Fibroblast of the aortic adventitia (primary cell): ENCODE data around the gene IGFBPL1. TPM values are rescaled to one million over a fixed set of nuclear protein-coding genes. Genes with fewer than 3 reads are reported as not detected.

Experiments
- DNase-seq: peaks from one replicate; pipeline ENCODE4 v3.0.0-alpha.2; 2010; ENCODE audit warnings: low read depth
- H3K4me3 ChIP-seq: 2 replicates; pipeline ENCODE4 v1.5.1; 2011; ENCODE audit warnings: low read depth, mild to moderate bottlenecking, control low read depth, low read length, moderate library complexity
- CTCF ChIP-seq: IDR thresholded peaks from 2 replicates; pipeline ENCODE4 v1.5.1; 2011; ENCODE audit warnings: mild to moderate bottlenecking, low read length, control low read depth, inconsistent platforms; ENCODE audit not compliant: insufficient read depth
- total RNA-seq: library from RNA; depleted of rRNA; stranded (reverse); fragments of >200 nt; gene quantifications from 2 replicates; pipeline ENCODE4 v1.2.3, GENCODE V29; 2012; ENCODE audit warnings: low replicate concordance

Gene IGFBPL1
- total RNA-seq, 1 donor: not detected

- no peak for TF ChIP-seq CTCF
- H3K4me3 ChIP-seq: no peak overlapping the region
- DNase-seq: no peak
Observed at GRCh38 chr9:38443597-38443996, 19.3 kb upstream of the IGFBPL1 start.

GRCh38 chr9:38443181-38443580 is 18.9 kb upstream of the IGFBPL1 start:
- TF ChIP-seq CTCF: no peak
- H3K4me3 ChIP-seq: no peak overlapping the region
- no peak for DNase-seq

DNA sequence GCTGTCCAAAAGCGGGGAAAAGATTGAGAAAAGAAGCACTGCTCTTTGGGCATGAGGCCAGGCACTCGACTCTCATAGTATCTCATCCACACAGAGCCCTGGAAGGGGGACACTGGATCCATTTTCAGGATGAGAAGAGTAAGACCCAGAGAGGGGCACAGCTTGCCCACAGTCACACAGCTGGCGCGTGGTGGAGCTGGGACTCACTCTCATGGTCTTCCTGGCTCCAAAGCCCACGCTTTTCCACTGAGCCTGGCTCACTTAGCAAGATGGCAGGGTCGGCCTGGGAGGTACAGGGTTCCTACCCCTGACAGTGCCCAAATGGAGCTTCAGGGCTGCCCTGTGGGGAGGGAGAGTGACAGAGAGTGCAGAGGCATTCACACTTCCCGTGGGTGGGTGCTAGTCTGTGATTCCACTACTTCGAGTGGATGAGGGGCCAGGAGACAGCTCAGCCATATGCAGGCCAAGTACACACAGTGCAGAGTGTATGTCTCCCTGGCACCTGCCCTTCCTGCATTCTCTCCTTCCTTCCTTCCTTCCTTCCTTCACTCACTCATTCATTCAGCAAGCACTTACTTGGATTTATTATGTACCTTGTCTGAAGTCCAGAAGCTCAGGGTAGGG is 18.3 kb upstream of the IGFBPL1 start:
- DNase-seq: no peak
- no peak overlapping the region for H3K4me3 ChIP-seq
- TF ChIP-seq CTCF: no peak

DNA sequence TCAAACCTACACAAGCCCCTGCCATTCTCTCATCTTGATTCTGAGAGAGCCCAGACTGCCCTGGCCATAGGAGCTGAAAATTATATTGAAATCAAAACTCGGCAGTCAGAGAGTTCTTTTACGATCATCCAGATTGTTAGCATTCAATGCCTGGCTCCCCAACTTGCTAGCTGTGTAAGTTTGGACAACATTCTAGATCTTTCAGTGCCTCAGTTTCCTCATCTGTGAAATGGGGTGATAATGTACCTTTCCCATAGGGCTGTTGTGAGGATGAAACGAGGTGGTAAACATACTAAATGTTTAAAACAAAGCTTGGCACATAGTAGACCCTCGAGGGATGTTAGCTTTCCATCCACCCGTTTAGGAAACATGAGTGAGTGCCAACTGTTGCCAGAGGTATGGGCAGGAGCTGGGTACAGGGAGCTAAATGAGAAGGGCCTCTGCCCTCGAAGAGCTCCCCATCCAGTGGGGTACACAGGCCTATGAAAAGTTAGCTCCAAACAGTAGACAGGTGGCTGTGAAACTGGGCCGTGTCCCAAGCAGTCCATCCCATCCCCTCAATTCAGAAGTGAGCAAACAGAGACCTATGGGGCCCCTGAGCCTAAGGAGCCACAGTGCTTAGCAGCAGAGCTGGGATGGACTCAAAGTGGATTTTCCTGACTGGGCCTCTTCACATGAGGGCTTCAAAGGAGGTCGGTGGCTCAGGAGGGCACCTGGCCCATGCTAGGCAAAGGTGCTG is 17.3 kb upstream of the IGFBPL1 start:
- H3K4me3 ChIP-seq: no peak overlapping the region
- no peak for DNase-seq
- no peak for TF ChIP-seq CTCF

GRCh38 chr9:38440516-38440915 is 16.3 kb upstream of the IGFBPL1 start:
- no peak for DNase-seq
- no peak for TF ChIP-seq CTCF

DNA sequence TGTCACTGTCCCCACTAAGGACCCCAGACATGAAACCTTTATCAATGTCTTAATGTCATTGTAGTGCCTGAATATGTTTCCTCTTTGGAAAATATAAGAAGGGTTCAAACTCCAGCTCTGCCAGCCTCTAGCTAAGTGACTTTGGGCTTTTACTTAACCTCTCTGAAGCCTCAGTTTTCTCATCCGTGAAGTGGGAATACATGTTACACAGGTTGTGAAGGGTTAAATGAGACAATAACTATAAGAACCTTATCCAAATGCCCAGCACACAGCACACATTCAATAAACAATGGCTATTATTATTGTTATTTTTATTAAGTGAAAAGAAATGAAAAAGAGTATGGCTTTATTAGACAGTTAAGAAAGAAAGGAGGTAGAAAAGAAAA is 15.7 kb upstream of the IGFBPL1 start:
- no peak for TF ChIP-seq CTCF
- no peak overlapping the region for H3K4me3 ChIP-seq
- DNase-seq: no peak

More at GRCh38 chr9:38440516-38440915, 16.3 kb upstream of the IGFBPL1 start:
- no peak overlapping the region for H3K4me3 ChIP-seq
